CD4-positive, alpha-beta T cell treated with Interleukin-12 subunit alpha and Interleukin-12 subunit beta, for 1 hour (primary cell): Measurements from ENCODE around the gene SMAP1.

Source experiments
- DNase-seq: peaks from one replicate; pipeline ENCODE4 v3.0.0-alpha.2; 2020

SMAP1 gene

GRCh38 chr6:70844301-70844700 lies 176.6 kb downstream of the SMAP1 start:
- DNase-seq: no peak

GRCh38 chr6:70846207-70846835 lies 178.6 kb downstream of the SMAP1 start:
- DNase-seq: no peak

- no peak for DNase-seq
These were observed 179.7 kb downstream of the SMAP1 start for GRCh38 chr6:70847106-70848084.

DNA sequence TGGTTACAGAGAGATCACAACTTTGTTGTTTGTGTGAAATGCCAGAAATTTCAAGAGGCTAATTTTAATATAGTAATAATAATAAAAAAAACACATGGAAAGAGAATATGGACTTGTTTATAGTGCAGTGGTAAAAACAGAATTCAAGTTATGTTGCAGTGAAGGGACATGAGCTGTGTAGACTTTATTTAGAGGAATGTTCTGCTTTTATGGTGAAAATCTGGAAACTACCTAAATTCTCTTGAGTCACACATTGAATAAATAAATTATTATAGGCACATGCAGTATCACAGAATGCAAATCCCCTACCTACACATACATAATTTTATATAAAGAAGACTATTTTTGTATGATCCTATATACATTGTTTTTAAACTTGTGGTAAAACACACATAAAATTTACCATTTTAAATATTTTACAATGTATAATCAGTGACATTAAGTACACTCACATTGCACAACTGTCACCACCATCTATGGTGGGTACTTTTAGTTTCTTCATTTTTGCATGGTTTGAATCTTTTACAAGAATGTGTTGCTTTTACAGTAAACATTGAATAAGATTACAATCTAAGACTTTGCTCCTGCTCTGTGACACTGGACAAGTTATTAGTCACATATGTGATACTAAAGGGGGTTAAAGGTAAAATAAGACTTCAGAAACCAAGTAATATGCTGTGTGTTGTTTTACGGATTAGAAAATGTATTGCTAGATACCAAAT lies 181.8 kb downstream of the SMAP1 start:
- no peak for DNase-seq

GRCh38 chr6:70852667-70853246 lies 185.1 kb downstream of the SMAP1 start:
- DNase-seq: no peak

DNA sequence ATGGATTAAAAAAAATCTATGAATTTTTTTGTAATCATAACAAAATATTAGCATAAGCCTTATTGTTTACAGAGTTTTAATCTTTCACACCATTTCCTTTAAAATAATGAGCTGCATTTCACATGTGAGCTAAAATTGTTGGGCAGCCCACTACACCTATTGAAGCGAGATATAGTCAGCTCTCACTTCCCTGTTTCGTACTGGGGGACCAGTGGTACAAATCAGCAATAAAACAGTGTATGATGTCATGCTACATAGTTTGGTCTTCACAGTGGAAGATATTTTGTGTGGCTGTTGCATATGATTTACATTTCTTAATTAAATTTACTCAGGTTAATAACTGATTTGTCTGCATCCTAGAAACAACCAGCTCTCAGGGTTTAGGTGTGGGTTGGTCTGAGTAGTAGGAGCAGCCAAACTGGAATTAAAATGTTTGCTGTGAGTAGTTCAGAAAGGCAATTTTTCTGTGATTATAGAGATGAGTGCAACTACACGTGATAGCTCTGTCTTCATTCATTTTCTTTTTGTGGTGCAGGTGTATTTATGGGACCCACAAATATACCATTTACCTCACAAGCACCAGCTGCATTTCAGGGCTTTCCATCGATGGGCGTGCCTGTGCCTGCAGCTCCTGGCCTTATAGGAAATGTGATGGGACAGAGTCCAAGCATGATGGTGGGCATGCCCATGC lies 189.8 kb downstream of the SMAP1 start:
- DNase-seq: no peak

DNA sequence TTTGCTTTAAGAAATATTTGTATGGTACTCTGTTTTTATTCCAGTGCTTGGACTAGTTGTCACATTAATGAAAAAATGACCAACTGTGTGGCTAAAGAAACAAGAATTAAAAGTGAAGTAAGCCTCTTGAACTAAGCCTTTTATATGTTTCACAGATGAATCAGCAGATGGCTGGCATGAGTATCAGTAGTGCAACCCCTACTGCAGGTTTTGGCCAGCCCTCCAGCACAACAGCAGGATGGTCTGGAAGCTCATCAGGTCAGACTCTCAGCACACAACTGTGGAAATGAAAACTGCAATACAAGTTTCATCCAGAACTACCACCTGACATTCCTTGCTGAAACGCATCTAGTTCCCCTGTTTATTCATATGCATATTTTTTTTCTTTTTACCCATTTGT lies 192.4 kb downstream of the SMAP1 start:
- DNase-seq: no peak

DNA sequence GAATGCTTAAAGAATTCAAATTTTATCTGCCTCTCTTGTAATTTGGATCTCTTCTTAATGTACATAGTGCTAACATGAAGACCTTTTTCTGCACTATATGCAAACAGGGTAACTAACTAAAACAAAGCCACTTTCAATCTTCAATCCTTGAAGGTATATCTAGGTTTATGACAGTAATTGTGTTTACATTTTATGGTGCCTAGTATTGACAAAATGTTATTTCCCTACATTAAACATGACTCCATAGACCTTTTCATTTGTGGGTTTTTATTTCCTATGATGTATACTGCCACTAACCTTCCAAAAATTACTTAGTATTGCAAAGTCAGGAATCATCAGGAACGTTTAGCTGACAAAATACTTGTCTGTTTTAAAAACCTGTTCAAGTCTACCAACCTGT lies 193.2 kb downstream of the SMAP1 start:
- no peak for DNase-seq

- no peak for DNase-seq
These were observed 195.7 kb downstream of the SMAP1 start for GRCh38 chr6:70863343-70863742.

- no peak for DNase-seq
These were observed 196.7 kb downstream of the SMAP1 start for GRCh38 chr6:70864401-70864800.

- no peak for DNase-seq
These were observed 204.8 kb downstream of the SMAP1 start for GRCh38 chr6:70872469-70872868.

DNA sequence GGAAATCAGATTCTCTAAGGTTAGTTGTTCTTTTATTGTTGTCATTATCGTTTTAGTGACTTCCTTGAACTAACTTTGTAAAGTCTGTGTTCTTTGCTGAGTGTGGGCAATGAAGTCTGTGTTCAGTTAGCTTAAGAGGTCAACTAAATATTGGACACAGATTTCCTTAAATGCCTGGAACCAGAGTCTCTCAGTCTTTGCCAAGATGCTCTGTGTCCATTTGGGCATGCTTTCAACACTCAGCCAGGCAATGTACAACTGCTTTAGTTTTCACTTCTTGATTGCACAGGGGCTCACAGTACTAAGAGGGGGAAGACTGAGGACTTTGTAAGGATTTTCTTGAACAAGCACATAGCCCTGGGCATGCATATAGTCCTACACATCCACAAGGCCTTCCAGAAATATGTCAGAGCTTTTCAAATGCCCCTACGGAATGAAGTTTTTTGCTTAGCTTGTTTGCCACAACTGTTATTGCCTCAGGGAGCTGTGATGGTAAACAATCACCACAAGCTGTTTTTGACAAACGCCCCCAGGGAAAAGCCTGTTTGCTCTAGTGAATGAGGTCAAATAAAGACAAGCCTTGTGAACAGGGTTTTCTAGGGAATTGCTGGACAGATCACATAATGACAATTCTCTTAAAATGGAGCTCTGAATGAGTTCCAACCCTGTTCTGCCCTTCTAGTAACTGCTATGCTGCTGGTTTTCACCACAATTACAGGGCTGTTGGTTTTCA lies 206.7 kb downstream of the SMAP1 start:
- DNase-seq: no peak

DNA sequence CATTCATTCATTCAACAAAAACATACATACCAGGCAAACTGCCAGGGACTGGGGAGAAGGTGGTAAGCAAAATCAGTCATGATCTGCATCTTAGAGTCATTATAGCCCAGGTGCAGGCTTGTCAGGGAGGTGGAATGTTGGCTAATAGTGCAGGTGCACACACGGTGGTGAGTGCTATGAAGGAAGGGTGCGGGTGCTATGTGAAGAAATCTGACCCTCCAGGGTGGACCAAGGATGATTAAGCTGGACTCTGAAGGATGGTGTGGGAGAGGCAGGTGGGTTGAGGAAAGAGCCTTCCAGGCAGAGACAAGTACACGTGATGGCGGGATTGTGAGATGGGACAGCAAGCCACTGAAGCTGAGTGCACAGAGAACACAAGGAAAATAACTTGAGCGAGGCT lies 211.8 kb downstream of the SMAP1 start:
- DNase-seq: no peak

- DNase-seq: peak; percentile 63
These were observed 216.6 kb downstream of the SMAP1 start for GRCh38 chr6:70884074-70884983.

DNA sequence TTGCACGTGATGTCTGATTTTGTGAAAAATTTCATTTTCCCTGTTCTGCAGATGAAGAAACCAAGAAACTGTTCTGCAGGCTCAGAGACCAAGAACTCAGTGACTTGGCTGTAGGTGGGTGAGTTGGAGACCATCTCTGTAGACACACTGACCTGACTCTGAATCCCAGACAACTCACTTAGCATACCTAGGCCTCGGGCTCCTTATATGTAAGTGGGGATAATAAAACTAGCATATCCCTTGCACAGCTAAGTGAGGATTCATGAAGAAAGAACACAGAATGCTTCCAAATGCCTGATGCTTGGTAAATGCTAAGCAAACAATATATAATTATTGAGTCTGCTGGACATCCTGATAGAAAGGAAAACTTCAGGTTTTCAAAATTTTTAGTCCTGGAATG lies 218.4 kb downstream of the SMAP1 start:
- DNase-seq: no peak

DNA sequence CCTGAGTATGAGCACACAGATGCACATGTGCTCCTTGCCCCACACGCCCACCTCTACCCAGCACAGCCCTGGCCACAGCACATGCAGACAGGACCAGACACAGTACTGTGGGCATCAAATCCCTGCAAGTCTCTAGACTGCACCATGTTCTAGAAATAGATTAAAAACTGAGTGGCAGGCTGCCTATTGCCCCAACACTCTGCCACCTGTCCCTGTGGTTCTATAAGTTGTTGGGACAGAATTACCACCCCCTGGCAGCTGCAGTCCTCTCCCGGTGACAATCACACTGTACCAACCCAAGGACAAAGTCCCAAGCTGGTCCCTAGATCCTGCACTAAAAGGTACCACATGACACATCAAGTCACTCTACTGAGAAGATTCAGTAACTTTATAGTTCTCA lies 219.0 kb downstream of the SMAP1 start:
- no peak for DNase-seq

DNA sequence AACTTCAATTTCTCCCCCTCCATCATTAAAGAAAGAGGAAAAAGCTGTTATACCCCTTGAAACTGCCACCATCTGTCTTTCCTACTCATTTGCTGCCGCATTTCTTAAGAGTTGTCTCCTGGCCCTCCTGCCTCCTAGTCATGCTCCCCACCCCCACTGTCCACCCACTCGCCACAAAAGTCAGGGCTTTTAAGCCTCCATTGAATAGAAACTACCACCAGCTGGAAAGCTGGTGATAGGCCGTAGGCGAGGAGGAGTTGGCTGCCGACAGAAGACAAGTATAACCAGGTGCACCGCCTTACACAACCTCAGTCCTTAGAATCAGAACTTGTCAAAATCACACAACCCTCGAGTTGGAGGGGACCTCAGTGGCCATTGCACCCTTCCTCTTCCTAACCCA lies 221.6 kb downstream of the SMAP1 start:
- no peak for DNase-seq

- DNase-seq: no peak
These were observed 226.3 kb downstream of the SMAP1 start for GRCh38 chr6:70894001-70894400.

DNA sequence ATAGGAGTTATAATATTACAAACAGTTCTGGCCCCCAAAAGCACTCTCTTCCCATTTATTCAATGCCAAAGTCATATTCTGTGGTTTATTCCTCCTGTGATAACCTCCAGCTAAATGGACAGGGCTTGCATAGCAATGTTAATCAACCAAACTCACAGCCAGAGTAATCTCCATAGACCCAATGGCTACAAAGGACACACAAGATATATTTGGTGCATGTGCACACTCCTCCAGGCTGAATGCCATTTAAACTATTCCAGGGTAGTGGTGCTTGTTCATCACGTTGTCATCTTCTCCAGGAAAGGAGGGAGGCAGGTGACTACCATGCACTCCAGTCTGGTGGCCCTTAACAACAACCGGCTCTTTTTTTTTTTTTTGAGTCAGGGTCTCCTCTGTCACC lies 232.4 kb downstream of the SMAP1 start:
- DNase-seq: no peak

DNA sequence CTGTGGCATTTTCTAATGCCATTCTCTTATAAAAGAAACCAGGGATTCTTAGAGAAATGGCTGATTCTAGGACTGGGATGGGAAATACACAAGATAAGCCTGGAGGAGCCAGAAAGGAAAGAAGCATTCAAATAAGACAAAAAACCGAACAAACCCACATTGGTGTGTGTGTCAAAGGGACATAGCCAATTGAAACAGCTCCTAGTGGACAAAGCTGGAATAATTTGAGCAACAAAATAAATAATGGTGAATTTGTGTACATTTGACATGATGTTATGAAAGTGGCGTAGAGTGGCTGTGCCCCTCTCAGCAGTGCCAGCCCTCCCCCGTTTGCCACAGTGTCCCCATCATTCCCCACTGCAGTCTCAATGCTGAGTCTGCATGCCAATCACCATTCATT lies 233.6 kb downstream of the SMAP1 start:
- DNase-seq: no peak
